Heart left ventricle (tissue), 13 donors: ENCODE data around the gene RPF1.
A peak's percentile ranks its signal among the peaks of the same experiment; 100 is the strongest.

ENCODE experiments used
- CTCF ChIP-seq, 12 donors: fragments of 200-600 bp; sonication (generic) in 4 of 12; IDR thresholded peaks; one replicate each; pipeline versions ENCODE4 v1.5.0 to v1.8.0; 2018 to 2022; ENCODE audit warnings: antibody characterized with exemption in 12 of 12, mild to moderate bottlenecking in 5 of 12
- POLR2A ChIP-seq, 2 donors: fragments of 450-650 bp; IDR thresholded peaks; one replicate each; pipeline ENCODE4 v1.6.1; 2017; ENCODE audit warnings: antibody characterized with exemption in 2 of 2, mild to moderate bottlenecking in 2 of 2, moderate library complexity in 2 of 2
- donor health status: ischemic (EF 13 %, LVEDD 7.1; RV severe dilation, severe dysfunction).
- donor health status: DM: no; HTN: yes; CAD: no.
- donor health status: DM: no; HTN: no; CAD: no.
- donor health status: ischemic (EF 25% LVEDD 6.9; RV normal size, moderate dysfunction).
- donor health status: ischemic (EF 25% LVEDD 5.7; RV mildly dilated, moderate dysfunction).
- donor health status: ischemic (EF 35%, LVEDD 5.7; RV mildly dilated, moderate dysfunction).
- donor health status: nonischemic (EF 11% LVEDD 7.7; RV severe dilation, severe dysfunction).
- donor health status: DM: yes; HTN: yes; CAD: no.
- donor health status: PGD.
- donor health status: ischemic (EF 29% LVEDD 5.4; RV normal size, mild dysfunction).
- donor health status: nonischemic (EF 23%, LVEDD 6.1; RV moderate dilation, normal function).

DNA sequence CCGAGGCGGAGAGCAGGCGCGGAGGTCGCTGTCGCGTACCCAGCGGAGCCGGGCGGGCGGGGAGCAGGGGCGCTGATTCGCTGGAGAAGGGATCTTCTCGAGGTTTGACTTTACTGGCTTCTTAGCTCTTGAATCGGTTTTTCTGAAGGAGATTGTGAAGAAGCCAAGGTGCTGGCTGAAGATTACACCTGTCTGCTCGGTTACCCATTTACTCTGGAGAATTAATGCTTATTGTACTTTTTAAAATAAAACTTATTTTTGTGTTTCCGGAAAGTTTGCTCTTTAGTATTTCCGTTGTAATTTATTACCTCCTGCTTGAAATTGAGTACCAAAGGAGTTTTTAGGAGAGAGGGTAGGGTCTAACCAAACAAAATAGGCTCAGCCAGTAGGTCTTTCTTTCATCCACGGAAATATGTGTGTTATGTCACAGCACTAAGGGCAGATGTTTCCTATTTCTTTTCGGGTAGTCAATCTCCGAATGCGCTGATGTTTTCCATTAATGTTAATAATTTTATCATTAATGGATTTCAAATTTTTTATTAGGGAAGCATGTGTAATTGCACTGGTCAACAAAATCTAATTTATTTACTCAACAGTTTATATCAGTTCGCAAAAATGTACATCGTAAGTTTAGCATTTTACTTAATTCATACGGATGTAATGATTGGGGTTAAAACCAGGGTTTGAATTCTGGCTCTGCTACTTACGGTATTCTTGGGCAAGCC lies 27.8 kb downstream of the RPF1 start:
- TF ChIP-seq CTCF (IDR thresholded peaks at IDR 0.05): peak in 1 of 12 donors; percentile 13
- no peak for TF ChIP-seq POLR2A (IDR thresholded peaks at IDR 0.05)
